HPDE6-E6E7 (cell line): Measurements from ENCODE around the gene IKZF1.

Source experiments
- DNase-seq: peaks from one replicate; pipeline ENCODE4 v3.0.0; 2011; ENCODE audit warnings: missing footprints; ENCODE audit errors: extremely low spot score

IKZF1 gene

DNA sequence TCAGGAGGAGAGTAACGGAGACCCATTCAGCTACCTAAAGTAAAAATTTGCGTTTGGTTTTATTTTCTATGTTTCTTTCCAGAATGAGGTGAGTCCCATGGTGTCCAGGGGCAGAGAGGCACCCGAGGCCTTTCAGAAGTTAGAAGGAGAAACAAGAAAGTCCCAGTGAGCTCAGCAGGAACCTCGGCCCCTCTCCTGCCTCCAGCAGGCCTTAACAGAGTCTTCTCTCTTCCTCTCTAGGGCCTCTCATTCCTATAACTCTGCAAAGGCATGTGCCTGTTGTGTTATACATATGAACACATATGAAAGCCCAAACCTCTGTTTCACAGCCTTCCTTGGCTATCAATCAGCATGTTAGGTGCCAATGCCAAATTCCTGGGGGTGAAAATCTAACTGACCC is 20.8 kb upstream of the IKZF1 start:
- no peak for DNase-seq

DNA sequence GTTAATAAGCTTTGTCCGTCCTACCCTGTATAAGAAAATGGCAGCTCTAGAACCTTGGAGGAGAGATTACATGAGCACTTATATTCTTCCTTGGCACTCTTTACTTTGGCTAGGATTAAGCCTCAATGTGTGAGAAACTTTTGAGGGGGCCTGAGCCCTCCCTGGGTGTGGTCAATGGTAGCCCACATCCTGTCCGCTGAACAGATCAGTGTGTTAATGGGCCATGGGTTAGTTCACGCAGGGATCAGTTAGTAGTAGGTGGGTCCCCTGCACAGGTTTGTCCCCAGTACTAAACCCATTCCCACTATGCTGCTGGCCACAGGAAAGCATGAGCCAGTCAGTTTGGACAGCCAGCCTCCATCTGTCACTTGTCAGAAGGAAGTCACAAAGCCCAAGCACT is 20.2 kb upstream of the IKZF1 start:
- no peak for DNase-seq

DNA sequence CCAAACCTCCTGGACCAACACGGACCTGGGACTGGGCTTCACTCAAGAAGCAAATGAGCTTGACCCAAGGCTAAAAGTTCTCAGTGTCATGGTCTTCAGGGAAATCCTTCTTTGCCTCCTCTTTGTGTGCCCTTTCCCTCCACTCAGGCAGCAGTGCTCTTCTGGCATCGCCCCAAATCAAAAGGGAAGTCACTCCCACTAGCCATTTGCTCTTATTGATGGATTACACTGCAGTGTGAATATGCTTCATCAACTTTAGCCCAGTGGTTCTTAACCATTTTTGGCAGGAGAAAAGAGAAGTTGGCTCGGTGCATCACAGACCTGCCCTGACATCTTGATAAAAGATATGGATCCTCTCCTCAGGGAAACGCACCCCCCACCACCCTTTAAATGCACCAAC is 19.2 kb upstream of the IKZF1 start:
- DNase-seq, result no peak

DNA sequence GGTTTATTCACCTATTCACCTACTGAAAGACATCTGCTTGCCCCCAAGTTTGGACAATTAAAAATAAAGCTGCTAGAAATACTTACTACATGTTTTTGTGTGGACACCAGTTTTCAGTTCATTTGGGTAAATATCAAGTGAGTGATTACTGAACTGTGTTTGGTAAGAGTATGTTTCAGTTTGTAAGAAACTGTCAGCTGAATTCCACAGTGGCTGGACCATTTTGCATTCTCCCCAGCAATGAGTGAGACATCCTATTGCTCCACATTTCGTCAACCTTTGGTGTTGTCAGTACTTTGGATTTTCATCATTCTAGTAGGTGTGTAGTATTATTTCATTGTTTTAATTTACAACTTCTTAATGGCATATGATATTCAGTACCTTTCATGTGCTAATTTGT is 17.4 kb upstream of the IKZF1 start:
- DNase-seq, result no peak

DNA sequence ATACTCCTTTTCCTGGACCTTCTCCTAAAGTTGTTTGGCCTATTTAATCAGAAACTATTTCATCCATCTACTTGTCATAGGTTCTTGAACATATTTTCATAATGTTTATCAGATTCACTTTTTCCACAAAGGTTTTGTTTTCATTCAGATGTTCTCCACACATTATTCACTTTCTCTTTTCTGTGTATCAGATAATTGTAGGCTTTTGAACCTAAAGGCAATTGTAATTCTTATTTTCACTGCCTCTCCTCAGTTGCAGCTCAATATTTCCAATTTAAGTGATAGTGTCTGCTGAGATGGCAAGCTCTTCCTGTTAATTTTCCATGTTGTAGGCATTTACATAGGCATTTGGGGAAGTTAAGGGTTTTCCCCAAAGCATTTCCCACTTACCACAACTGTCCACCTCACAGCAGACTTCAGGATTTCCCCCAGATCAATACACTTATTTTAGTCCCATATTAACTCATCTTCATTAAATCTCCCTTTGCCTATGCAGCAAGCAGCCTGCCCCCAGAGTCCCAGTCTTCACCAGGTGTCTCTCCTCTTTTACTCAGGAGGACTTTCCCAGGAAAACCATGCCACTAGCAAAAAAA is 12.3 kb upstream of the IKZF1 start:
- no peak for DNase-seq

DNA sequence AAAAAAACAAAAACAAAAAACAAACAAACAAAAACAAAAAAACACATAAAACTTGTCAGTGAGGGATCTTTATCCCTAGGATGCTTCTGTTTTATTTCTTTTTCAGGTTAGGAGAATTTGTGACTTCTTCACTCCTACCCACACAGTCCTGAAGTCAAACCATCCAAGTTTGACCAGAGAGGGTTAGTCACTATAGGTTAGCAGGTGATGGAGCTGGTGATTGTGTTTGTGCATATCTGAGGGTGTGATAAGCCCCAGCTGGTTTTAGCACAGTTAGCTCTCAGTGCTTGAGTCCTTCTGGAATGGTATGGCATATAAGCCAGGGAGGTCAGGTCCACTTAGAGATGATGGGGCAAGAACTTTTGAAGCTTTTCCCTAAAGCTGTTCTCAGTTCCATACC is 11.8 kb upstream of the IKZF1 start:
- DNase-seq, result no peak

DNA sequence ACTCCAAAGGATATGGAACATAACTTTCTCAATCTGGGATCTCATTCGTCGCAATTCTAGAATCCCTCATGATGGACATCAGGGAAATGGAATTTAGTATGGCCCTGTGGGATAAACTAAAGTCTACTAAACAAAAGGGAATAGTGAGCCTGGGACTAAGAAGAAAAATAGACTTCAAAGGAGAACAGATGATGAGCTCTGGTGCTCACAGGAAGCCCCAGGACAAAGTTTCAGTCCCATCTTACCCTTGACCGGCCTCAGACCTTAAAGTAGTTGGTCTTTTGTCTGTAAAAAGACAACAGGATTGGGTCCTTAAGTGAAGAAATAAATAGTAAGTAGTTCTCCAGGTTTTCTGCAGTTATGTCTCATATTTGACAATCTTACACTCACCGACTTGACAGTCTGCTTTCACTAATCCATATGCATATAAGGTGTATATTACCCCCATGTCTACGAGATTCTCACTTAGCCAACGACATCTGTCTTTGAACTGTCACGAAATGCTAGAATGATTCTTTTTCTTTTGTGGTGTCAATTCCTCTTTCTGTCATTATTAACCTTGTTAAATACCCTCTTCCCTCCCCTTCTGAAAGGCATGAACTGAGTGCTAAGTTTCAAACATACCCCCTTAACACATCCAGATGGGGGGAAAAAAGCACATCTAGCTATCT is 10.9 kb upstream of the IKZF1 start:
- DNase-seq, result no peak

DNA sequence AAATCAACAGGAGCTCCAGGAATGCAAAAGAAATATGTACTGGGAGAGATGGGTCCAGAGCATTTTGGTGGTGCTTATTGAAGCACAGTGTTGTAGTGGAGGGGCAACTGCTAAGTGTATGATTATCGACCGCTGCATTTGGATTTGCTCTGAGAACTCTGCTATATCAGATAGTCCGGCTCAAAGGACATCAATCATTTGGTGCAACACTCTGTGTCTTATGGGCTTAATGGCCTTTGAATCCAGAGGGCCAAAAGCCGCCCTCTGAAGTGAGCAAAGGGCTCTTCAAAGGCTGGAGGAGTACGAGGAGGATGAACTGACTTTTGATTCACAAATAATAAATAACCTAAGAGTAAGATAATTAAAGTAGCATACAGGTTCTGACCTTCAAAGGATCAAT is 9.4 kb upstream of the IKZF1 start:
- DNase-seq, result no peak

DNA sequence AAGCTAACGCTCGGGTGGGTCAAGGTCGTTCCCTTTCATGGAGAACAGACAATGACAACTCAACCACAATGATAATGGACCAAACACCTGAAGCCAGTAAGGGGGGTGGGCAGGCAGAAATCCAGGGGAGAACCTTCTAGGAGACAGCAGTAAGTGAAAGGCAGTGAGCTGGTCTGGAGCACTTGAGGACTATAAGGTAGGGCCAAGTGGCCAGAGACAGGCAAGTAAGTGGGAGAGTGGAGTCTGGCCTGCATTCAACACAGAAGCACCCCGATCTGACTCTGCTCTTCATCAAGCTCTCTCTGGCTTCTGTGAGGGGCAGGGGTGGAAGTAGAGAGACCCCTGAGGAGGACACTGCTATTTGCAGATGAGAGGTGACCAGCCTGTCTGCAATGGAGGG is 7.7 kb upstream of the IKZF1 start:
- DNase-seq, result no peak

DNA sequence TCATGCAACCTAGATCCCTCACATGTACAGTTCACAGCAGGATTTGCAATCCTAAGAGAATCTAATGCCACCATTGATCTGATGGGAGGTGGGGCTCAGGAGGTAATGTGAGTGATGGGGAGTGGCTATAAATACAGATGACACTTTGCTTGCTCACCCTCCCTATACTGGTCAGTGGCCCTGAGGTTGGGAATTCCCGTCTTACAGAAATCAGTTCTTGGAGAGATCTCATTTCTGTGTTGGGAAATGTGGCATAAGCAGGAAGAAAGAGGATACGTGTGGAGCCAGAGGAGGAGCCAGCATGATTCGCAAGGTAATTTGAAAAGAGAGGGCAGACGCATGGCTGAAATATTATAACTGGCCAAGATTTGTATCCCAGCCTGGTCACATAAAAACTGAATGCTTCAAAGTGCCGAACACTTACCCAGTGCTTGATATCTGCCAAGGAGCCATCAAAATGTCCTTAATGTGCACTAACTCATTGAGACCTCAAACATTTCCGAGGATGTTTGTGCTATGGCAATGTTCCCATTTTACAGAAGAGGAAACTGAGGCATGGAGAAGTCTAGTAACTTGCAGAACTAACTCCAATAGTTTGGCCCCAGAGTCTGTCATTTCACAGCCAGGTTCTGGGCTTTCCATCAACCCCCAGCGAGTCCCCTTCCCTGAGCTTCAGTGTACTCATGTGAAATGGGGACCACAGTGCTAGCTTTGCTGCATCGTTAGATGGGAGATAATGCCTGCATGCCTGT is 5.5 kb upstream of the IKZF1 start:
- no peak for DNase-seq

DNA sequence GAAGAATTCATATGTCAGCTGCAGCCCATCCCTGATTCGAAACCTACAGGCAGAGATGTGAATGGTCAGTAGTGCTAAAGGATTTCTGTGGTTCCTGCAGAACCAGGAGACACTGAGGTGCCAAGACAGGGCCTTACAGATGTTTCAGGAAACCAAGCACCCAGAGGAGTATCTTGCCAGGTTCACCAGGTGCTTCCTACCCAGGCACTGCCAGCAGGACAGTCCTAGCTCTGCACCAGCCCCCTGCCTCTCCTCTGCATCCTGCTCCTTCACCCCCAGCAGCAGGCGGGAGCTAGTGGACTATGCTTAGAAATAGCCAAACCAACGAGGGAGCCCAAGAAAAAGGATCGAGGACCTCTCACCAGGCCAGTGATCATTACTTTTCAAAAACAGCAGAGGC is 4.2 kb upstream of the IKZF1 start:
- DNase-seq, result no peak

DNA sequence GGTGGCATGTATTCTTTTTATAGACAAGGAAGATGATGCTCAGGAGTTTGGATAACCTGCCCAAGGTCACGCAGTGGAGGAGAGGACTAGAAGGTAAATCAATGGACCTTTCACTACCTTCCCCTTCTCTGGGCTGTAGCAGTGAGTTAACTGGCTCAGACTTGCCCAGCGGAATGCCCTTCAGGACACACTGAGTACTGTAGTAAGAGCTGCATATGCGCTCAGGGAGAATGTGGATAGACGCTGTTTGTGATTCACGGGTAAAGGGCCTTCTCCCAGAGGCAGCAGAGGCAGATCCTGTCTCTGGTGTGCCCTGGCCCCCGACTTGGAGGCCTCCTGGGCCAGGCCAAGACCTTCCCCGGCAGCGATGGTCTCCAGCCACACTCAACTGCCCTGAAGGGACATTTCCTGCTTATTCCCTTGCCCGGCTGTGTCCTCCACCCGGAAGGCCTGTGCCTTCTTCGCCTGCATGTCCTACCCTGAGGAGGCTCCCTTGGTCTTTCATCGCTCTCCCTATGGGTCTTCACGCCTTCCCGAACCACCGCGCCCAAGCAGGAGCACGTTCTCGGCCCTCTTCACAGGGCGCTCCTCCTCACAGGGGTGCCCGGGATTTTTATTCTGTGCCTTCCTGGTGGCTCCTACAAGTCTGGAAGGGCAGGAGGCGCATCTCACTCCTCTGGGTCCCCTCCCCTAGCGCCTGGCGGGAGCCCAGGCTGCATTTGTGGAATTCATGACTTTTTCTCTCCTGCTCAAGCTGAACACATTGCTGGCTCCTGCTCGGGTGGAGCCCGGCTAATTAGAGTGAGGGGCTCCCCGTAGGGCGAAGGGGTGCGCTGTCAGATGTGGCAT is 1.8 kb upstream of the IKZF1 start:
- no peak for DNase-seq

DNA sequence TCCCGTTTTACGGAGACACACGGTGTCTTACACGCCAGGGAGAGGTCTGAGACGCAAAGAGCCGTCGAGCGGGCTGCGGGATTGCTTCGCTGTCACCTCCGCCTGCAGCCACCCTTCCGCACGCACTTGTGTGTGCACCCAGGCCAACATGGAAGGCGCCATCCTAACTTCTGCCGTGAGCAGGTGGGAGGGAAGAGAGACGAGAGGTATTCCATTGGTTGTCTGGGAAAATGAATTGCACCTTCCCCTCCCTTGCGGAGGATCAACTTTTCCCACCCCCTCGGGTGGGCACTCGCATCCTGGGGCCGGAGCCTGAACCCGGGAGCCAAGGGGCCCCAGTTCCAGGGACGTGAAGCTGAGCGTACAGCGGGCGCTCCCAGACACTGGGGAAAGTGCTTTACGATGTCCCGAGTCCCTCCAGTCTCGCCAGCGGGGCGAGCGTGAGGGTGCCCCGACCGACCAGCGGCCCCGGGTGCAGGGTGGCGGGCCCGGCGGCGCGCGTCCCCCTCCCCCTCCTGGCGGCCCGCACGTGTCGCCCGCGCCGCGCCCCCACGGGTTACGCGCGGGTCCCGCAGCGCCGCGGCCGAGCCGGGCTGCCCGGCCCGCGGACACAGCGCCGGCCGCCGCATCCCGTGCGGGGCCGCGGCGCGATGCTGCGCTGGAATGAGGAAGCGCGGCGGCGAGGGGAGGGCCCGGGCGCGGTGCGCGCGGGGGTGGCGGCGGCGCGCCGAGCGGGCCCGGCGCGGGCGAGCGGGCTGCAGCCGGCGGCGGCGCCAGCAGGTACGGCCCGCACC is 984 bp upstream of the IKZF1 start:
- no peak for DNase-seq

DNA sequence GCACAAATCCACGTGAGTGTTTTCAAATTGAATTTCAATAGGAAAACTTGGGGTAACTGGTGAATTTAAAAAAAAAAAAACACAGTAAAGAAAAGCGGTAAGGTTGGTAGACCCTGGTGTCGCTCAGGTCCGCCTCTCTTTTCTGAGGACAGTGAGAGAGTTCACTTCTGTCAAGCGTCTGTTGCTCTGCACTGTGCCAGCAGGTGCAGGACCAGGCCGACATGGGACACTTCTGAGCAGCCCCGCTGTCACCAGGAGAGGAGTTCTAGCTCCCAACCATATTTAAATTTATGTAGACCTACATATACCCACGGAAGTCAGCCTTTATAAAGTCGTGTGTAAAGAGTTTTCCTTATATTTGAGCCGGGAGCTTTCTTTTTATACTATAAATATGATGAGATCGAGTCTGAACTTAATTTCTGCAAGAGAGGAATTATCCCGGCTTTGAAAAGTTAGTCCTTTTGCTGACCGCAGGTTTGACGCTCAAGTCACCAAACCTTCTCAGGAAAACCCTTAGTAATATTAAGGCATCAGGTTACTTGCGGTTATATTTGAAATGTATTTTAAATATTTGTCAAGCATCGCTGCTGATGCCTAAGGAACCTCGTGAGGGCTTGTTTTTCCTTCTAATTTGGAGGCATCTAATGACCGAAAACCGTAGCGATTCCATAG is 531 bp downstream of the IKZF1 start:
- DNase-seq, result no peak

DNA sequence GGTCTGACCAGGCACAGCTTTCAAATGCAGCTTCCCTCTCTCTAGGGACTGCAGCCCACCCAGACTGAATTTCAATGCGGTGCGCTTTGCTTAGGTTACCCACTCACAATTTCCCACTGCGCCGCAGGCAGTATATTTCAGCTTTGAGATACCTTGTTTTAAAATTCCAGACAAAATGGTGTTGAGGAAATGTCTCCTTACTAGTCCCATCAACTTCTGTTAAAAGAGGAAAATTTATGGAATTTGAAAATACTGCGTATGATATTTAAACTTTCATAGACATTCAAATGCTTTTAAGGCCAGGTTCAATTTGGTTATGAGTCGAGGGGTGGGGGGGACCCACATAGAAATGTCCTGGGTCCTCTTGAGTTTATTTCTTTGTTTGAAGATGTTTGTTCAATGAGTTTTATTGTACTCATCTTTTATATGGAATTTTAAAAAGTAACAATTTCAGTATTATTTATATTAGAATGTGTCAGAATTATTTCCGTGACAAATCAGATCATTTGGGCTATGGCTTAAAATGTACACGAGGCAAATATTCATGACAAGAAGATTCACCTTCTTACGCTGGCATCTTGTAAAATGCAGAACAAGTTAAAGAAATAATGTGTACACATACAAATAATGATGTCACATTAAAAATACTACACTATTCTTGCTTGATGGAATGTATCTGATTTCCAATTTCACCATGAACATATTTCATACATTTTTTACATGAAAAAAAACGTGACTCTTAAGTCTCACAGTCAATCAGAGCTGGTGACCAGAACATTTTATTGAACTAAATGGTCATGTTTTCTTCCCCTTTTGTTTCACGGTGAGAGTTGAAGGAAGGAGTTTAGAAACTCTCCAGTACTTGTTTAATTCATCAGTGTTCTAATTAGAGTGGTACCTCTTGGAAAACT is 1.3 kb downstream of the IKZF1 start:
- no peak for DNase-seq

DNA sequence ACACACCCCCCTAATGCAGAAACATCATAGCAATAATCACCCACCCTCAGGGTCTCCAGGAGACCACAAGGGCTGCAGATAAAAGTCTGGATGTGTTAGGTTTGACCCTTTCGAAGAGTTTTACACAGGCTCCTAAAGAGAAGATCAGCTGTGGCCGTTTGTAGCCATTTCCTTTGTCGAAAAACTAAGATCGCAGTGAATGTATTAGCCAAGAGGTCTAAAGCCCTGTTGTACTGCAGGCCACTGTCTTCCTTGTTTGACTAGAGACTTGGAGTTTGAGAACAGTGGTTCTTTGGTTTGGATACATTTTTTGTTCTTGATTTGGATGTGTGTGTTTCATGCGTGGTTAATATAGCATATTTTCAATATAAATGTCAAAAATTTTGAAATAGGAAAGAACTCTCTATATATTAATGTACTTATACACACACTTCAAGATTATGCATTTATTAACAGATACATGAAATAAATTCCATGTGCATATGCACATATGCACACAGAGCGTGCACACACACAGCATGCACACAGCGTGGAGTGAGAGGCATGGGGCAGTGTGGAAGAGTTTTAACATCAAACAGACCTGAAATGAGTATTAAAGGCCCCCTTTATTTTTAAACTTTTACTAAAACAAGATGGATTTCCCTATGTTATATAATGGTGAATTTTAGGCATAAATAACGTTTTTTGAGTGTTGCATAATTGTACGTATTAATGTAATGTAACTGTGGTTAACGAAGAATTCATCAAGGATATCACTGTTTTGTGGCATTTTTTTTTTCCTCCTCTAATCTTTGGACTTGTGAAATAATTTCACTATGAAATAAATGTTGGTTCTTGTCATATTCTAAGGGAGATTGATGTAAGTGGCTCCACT is 2.2 kb downstream of the IKZF1 start:
- DNase-seq, result no peak

DNA sequence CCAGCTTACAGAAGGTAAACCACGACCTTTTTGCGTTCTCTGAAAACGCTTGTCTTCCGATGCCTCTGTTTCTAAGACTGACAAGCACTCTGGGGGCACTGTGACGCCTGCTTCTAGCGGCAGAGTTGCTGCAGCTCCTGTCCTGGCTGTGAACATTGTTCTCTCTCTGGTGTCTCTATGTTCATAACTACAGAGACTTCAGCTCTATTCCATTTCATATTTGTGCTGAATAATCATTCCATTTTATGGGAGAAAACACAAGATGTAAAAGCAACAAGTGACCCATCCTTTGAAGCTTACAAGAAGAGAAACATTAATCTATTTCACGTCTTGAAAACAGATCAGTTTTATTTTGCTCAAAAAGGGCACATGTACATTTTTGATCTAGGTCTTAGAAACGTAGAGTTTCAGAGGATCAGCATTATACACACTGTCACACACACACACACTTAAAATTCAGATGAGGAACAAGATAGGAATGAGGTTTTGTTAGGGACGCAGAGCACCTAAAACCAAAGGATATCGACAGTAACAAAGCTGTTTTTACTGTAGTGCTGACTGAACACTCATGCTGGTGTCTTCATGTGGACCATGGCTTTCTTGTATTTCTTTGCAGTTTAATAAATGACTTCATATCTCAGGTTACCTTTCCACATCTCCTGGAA is 3.0 kb downstream of the IKZF1 start:
- DNase-seq, result no peak

DNA sequence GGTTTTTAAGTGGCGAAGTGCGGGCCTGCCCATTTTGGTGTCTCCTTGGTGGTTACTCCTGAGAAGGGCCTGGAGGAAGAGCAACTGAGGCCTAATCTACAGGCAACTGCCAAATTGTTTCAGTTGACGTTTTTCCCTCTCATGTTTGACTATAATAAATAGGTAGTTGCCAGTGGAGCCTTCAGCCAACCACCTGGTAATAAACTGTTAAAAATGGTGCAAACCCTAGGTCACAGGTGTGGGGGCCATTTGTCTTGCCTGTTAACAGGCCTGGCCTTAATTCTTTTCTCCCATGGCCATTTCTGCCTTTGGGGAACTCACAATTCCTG is 3.7 kb downstream of the IKZF1 start:
- DNase-seq, result no peak
